M059J (cell line): ENCODE results near the gene PIR. TPM values are rescaled to one million over a fixed set of nuclear protein-coding genes. Genes with fewer than 3 reads are reported as not detected.
A peak's percentile ranks its signal among the peaks of the same experiment; 100 is the strongest.

Experiments used
- DNase-seq: peaks from one replicate; pipeline ENCODE4 v3.0.0-alpha.2; 2012; ENCODE audit warnings: low read depth
- total RNA-seq: library from RNA; depleted of rRNA; stranded (reverse); fragments of >200 nt; shearing (Covaris generic); gene quantifications from 2 replicates; pipeline ENCODE4 v1.2.3, GENCODE V29; 2014; rRNA removed

The PIR gene
- total RNA-seq, 1 experiment from 2014 or later: 32.6 TPM

DNA sequence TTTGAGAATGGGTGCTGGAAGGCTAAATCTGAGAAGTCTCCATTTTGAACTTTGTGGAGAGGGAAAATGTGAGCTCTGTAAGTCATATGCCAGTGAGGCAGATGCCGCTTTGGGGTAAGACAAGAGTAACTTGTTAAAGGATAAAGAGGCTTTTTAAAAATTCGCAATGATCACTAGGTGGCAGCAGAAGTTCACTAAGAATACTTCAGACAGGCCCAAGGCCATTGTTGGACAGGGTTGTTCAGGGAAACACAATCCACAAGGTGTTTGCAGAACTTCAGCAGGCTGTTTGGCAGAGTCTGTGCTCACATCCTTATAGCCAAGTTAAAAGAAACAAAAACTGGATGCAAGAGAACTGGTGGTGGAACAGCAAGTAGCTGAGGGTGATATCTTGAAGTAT, 144.1 kb downstream of the PIR start:
- DNase-seq: peak; percentile 62

DNA sequence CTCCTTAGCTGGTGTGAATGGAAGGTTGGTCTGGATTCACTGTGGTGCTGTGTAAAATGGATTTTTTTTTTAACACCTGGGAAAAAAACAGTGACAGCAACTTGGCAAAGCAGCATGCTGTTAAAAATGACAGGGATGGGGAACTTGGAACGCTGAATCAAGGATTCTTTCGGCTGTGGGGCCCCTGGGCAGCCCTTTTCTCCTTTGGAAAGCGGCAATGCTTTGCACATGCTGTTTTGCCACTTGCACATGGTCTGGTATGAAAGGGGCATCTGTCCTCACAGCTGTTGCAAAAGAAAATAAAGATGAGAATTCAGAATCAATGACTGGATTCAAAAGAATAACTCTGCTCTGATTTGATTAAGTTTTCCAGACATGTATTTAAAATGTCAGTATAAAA, 147.2 kb downstream of the PIR start:
- DNase-seq: no peak

- DNase-seq: no peak
Observed at GRCh38 chrX:15344106-15344505, 149.0 kb downstream of the PIR start.

DNA sequence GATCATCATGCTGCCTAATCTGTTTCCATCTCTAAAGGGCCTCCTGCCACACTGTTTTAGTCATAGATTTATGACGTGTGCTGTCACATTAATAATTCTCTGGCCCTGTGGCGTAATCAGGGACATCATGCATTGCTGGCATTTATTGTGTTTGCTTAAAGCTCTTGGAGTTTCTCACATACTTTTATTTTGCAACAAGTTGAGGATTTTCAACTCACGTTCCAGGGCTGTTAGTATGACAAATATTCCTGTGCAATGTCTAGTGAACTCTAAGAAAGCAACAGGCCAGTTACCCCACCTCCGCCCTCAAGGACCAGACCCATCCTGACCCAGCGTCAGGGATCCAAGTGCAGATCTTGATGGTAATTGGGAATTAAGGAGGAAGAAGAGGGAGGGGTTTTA, 150.1 kb downstream of the PIR start:
- peak; percentile 24 for DNase-seq

GRCh38 chrX:15340867-15341266, 152.3 kb downstream of the PIR start:
- no peak for DNase-seq

DNA sequence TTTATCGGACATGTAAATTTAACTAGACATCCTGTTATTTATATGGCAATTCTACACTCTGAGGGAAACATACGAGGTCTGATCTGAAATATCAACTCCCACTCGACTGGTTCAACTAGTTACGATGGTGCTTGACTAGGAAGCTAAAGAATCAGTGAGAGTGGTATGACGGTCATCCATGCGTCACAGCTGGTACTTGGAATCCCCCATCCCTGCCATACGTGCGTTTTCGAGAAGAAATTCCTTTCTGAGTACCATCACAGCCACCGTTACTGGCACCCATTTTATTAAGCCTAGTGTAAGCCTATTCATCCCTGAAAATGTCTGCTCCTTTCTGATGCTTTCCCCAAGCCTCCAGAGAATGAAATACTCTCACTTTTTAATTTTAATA, 157.1 kb downstream of the PIR start:
- peak; percentile 66 for DNase-seq

DNA sequence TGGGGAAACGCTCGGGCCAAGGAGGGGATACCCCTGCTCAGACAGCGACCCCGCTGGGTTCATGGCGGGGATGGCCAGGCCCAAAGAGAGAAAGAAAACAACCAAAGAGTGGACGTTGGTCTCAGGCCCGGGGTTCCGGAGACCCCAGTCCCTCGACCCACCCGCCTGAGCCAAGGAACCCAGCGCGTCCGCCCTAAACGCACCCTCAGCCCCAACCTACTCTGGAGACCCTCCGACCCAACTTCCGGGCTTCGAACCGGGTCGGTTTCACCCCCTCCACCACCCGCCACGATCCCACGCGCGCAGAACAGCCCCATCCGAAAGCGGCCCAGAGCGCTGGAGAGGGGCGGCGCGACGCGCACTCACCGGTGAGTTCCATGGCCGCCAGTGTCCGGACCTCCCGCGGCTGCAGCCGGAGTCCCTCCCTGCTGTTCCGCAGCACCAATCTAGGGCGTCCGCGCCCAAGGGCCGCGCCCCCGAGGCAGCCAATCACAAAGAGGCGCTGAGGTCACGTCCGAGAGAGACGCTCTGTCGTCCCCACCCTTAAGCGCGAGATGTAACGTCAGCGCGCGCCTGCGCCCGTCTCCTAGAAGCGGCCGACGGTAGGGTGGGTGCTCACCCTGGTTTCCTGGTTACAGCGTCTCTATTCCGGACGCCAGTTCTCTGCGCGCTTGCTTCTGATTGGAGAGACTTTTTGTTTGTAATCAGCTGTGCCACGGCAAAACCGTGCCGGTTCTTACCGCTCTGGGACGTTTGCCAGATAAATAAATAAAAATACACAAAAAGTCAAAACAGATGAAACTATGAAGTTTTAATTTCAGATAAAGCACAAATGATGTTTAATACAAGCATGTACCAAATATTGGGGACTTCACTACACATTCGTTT, 157.8 kb downstream of the PIR start, which contains the start of gene PIGA:
Gene PIGA, minus strand, starts transcription at position 389 of the 888 bp plus-strand sequence. CDS start 3,593 bp downstream, outside the sequence.
- peak; percentile 98 for DNase-seq

Other genes with a start within 250 kb of the PIR start
- gene ASB9, start 223.2 kb downstream of the PIR start, total RNA-seq: 8.2 and 16.0 TPM in 2 replicates
- not detected in 2 replicates for gene ASB11, start 177.7 kb downstream of the PIR start, total RNA-seq
- 11.3 and 14.7 TPM in 2 replicates for gene PIGA, start 157.8 kb downstream of the PIR start, total RNA-seq
- 4.8 TPM in 1 of 2 replicates, not detected in the other for gene VEGFD, start 108.9 kb downstream of the PIR start, total RNA-seq
- gene BMX, start 7.5 kb upstream of the PIR start, total RNA-seq: not detected in 2 replicates
- 1.4 and 6.6 TPM in 2 replicates for gene ACE2, start 107.6 kb upstream of the PIR start, total RNA-seq
- 2.8 and 4.4 TPM in 2 replicates for gene CLTRN, start 171.5 kb upstream of the PIR start, total RNA-seq
- gene CA5B, start 244.9 kb upstream of the PIR start, total RNA-seq: 5.2 and 6.8 TPM in 2 replicates